GM23338 (cell line): ENCODE measurements around the gene P4HA1. TPM values are rescaled to one million over a fixed set of nuclear protein-coding genes. Genes with fewer than 3 reads are reported as not detected.

Experiments
- CREB1 ChIP-seq: fragments of 250-450 bp; sonication (Bioruptor Pico); IDR thresholded peaks from 2 replicates; pipeline ENCODE4 v1.5.0; 2020; ENCODE audit warnings: low read depth, mild to moderate bottlenecking, moderate library complexity
- EZH2phosphoT487 ChIP-seq: fragments of 200-600 bp; sonication (generic); IDR thresholded peaks from one replicate; pipeline ENCODE4 v1.8.1; 2018; ENCODE audit warnings: antibody characterized with exemption; ENCODE audit not compliant: unreplicated experiment
- JUNB ChIP-seq: IDR thresholded peaks from one replicate; pipeline ENCODE4 v1.6.1; 2016; ENCODE audit warnings: antibody characterized with exemption; ENCODE audit not compliant: unreplicated experiment
- STAT1 ChIP-seq: IDR thresholded peaks from one replicate; pipeline ENCODE4 v1.6.1; 2016; ENCODE audit warnings: antibody characterized with exemption; ENCODE audit not compliant: unreplicated experiment
- ZNF331 ChIP-seq: fragments of 250-450 bp; sonication (Bioruptor Pico); IDR thresholded peaks from 2 replicates; pipeline ENCODE4 v1.5.0; 2020; ENCODE audit warnings: low read depth, mild to moderate bottlenecking, moderate library complexity
- polyA plus RNA-seq: library from polyadenylated mRNA; unstranded; fragments of >200 nt; fragmentation: Nextera tagmentation; extraction: Ambion mirVana; gene quantifications from 2 replicates; pipeline ENCODE4 v1.2.1, GENCODE V29; 2016
- total RNA-seq: library from RNA; depleted of rRNA; stranded (reverse); fragments of >200 nt; shearing (Covaris generic); gene quantifications from 2 replicates; pipeline ENCODE4 v1.2.3, GENCODE V29; 2014
- TF ChIP-seq, protein P1 (sequence below): fragments of 250-450 bp; sonication (Bioruptor Pico); IDR thresholded peaks from 2 replicates; pipeline ENCODE4 v1.5.0; 2020; ENCODE audit warnings: mild to moderate bottlenecking, moderate library complexity
- TF ChIP-seq, protein P2 (sequence below): IDR thresholded peaks from one replicate; pipeline ENCODE4 v1.6.1; 2018; ENCODE audit warnings: antibody characterized with exemption; ENCODE audit not compliant: unreplicated experiment

P4HA1 gene
- total and polyA plus RNA-seq, 2 experiments from 2014 or later = 26.4 to 27.1 TPM

DNA sequence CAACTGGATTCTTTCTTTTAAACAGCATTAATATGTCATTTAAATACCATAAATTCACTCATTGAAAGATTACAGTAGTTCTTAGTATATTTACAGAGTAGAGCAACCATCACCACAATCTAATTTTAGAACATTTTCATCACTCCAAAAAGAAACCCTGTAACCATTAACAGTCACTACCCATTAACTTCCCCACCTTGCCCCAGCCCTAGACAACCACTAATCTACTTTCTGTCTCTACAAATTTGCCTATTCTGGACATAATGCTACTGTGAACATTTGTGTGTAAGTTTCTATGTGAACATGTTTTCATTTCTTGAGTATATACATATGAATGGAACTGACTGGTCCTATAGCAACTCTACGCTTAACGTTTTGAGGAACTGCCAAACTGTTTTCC is 42.4 kb downstream of the P4HA1 start (continued):
- TF ChIP-seq, protein P1, sequence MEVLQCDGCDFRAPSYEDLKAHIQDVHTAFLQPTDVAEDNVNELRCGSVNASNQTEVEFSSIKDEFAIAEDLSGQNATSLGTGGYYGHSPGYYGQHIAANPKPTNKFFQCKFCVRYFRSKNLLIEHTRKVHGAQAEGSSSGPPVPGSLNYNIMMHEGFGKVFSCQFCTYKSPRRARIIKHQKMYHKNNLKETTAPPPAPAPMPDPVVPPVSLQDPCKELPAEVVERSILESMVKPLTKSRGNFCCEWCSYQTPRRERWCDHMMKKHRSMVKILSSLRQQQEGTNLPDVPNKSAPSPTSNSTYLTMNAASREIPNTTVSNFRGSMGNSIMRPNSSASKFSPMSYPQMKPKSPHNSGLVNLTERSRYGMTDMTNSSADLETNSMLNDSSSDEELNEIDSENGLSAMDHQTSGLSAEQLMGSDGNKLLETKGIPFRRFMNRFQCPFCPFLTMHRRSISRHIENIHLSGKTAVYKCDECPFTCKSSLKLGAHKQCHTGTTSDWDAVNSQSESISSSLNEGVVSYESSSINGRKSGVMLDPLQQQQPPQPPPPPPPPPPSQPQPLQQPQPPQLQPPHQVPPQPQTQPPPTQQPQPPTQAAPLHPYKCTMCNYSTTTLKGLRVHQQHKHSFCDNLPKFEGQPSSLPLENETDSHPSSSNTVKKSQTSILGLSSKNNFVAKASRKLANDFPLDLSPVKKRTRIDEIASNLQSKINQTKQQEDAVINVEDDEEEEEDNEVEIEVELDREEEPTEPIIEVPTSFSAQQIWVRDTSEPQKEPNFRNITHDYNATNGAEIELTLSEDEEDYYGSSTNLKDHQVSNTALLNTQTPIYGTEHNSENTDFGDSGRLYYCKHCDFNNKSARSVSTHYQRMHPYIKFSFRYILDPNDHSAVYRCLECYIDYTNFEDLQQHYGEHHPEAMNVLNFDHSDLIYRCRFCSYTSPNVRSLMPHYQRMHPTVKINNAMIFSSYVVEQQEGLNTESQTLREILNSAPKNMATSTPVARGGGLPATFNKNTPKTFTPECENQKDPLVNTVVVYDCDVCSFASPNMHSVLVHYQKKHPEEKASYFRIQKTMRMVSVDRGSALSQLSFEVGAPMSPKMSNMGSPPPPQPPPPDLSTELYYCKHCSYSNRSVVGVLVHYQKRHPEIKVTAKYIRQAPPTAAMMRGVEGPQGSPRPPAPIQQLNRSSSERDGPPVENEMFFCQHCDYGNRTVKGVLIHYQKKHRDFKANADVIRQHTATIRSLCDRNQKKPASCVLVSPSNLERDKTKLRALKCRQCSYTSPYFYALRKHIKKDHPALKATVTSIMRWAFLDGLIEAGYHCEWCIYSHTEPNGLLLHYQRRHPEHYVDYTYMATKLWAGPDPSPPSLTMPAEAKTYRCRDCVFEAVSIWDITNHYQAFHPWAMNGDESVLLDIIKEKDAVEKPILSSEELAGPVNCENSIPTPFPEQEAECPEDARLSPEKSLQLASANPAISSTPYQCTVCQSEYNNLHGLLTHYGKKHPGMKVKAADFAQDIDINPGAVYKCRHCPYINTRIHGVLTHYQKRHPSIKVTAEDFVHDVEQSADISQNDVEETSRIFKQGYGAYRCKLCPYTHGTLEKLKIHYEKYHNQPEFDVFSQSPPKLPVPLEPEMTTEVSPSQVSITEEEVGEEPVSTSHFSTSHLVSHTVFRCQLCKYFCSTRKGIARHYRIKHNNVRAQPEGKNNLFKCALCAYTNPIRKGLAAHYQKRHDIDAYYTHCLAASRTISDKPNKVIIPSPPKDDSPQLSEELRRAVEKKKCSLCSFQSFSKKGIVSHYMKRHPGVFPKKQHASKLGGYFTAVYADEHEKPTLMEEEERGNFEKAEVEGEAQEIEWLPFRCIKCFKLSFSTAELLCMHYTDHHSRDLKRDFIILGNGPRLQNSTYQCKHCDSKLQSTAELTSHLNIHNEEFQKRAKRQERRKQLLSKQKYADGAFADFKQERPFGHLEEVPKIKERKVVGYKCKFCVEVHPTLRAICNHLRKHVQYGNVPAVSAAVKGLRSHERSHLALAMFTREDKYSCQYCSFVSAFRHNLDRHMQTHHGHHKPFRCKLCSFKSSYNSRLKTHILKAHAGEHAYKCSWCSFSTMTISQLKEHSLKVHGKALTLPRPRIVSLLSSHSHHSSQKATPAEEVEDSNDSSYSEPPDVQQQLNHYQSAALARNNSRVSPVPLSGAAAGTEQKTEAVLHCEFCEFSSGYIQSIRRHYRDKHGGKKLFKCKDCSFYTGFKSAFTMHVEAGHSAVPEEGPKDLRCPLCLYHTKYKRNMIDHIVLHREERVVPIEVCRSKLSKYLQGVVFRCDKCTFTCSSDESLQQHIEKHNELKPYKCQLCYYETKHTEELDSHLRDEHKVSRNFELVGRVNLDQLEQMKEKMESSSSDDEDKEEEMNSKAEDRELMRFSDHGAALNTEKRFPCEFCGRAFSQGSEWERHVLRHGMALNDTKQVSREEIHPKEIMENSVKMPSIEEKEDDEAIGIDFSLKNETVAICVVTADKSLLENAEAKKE (CRISPR knock-in tag) = no peak
- no peak for TF ChIP-seq STAT1
- TF ChIP-seq, protein P2, sequence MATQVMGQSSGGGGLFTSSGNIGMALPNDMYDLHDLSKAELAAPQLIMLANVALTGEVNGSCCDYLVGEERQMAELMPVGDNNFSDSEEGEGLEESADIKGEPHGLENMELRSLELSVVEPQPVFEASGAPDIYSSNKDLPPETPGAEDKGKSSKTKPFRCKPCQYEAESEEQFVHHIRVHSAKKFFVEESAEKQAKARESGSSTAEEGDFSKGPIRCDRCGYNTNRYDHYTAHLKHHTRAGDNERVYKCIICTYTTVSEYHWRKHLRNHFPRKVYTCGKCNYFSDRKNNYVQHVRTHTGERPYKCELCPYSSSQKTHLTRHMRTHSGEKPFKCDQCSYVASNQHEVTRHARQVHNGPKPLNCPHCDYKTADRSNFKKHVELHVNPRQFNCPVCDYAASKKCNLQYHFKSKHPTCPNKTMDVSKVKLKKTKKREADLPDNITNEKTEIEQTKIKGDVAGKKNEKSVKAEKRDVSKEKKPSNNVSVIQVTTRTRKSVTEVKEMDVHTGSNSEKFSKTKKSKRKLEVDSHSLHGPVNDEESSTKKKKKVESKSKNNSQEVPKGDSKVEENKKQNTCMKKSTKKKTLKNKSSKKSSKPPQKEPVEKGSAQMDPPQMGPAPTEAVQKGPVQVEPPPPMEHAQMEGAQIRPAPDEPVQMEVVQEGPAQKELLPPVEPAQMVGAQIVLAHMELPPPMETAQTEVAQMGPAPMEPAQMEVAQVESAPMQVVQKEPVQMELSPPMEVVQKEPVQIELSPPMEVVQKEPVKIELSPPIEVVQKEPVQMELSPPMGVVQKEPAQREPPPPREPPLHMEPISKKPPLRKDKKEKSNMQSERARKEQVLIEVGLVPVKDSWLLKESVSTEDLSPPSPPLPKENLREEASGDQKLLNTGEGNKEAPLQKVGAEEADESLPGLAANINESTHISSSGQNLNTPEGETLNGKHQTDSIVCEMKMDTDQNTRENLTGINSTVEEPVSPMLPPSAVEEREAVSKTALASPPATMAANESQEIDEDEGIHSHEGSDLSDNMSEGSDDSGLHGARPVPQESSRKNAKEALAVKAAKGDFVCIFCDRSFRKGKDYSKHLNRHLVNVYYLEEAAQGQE = no peak
- TF ChIP-seq JUNB = no peak
- TF ChIP-seq ZNF331 (CRISPR knock-in tag) = no peak
- no peak for TF ChIP-seq CREB1 (CRISPR knock-in tag)
- no peak for TF ChIP-seq EZH2phosphoT487
